Jurkat, Clone E6-1 (cell line): Measurements from ENCODE around the gene DPYD.

Experiments used
- DNase-seq: peaks from one replicate; pipeline ENCODE4 v3.0.0-alpha.2; 2011; ENCODE audit warnings: low read depth, low spot score
- H3K4me3 ChIP-seq: 2 replicates; pipeline ENCODE4 v1.5.1; 2011; ENCODE audit warnings: mild to moderate bottlenecking, low read length, control low read depth, moderate library complexity

DPYD gene

DNA sequence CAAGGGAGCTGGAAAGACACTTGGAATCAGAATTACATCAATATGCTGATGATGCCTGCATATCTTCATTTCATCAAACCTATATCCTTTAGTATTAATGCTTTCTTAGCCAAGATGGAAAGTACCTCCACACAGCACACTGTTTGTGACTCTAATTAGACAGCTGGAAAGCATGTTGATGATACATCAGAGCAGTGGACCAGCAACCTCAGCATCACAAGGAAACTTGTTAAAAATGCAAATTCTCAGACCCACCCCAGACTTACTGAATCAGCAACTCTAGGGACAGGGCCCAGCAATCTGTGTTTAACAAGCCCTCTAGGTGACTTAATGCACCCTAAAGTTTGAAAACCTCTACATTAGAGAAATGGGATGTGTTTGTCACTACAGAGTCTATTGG lies 332.1 kb downstream of the DPYD start:
- no peak for DNase-seq
- H3K4me3 ChIP-seq, result no peak overlapping the region

DNA sequence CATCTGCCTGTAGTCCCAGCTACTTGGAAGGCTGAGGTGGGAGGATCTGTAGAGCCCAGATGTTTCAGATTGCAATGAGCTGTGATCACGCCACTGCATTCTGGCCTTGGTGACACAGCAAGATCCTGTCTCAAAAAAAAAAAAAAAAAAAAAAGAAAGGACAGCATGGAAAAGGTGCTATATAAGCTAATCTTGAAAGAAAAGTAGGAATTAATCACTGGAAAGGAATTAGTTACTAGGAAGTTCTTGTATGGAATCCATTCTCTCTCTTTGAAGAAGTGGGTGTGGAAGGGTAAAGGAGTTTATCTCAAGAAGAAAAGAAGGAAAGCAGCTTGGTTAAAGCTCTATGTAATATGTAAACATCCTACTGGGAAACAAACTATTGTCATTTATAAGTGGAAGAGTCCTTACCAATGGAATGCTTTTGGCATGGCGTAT lies 339.2 kb downstream of the DPYD start:
- no peak for DNase-seq
- H3K4me3 ChIP-seq, result no peak overlapping the region

DNA sequence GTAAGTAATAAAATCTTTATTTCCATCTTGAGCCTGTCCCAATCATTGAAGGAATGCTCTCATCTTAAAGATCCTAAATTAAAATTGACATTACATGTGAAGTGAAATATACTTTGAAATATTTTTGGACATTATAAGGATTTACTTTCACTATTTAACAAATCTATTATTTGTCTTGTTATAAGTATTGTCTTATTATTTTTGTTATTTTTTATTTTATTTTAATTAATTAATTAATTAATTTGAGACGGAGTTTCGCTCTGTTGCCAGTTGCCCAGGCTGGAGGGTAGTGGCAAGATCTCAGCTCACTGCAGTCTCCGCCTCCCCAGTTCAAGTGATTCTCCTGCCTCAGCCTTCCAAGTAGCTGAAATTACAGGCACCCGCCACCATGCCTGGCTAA lies 343.2 kb downstream of the DPYD start:
- no peak overlapping the region for H3K4me3 ChIP-seq
- DNase-seq, result no peak

DNA sequence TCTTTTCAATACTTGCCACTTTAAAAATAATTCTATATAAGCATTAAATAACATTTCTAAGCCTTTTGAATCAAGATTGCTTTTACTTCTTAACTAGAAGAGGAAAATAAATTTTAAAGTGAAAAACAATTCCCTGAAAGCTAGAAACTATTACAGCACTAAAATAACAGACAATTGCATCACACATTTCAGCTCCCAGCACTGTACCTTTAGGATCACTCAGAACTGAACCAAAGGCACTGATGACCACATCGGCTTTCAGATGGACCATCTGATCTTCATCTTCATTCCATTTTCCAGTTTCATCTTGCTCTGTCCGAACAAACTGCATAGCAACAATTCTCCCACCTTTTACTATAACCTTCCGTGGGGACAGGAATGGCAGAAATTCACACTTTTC lies 347.3 kb downstream of the DPYD start:
- no peak overlapping the region for H3K4me3 ChIP-seq
- DNase-seq, result no peak

DNA sequence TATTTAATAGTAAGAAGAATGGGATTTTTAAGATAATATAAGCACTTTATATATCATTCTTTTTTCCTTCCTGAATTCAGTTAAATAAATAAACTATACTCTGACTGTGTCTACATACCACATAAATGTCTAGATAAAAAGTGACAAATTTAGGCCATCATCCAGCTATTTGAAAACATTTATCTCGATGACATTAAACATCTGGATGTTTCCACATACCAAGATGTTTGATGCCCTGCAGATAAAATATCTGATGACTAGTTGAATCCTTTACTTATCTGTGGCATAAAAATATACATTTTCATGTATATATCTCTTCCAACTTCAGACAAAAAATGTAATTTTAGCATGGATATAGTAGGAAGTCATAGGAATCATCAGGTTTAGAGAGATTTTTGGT lies 348.3 kb downstream of the DPYD start:
- DNase-seq, result no peak
- H3K4me3 ChIP-seq, result no peak overlapping the region

DNA sequence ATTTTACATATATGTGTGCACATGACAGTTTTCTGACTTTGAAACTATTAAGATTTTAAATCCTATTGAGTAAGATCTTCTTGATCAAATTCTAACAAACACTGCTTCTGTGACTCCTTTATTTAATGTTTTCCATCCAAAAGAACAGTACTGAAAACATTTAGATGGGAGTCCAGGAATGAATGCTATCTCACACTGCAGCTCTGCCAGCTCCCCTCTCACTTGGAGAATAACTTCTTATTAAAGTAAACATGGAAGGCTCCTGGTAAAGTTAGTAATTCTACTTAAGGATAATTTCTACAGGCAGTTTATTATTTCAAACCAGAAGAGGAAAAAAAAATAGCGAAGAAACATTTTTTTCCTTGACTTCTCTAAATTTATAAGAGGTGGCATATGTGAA lies 349.1 kb downstream of the DPYD start:
- H3K4me3 ChIP-seq, result no peak overlapping the region
- DNase-seq, result no peak

DNA sequence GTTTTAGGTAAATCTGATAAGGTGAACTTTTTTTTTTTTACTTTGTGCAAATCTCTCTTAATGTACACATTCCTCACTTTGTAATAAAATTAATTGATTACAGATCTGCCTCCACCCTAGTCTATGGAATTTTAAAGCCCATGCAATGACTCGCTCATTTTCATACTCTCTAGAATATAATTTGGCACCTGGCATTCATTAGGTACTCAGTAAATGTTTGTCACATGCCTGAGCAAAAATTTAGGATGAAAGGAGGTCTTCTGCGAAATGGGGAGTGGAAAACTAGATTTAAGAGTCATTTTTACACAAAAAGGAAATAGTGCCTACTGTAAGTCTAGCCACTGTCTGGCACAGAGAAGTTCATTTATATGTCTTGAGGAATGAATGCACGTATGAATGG lies 350.1 kb downstream of the DPYD start:
- no peak for DNase-seq
- no peak overlapping the region for H3K4me3 ChIP-seq

DNA sequence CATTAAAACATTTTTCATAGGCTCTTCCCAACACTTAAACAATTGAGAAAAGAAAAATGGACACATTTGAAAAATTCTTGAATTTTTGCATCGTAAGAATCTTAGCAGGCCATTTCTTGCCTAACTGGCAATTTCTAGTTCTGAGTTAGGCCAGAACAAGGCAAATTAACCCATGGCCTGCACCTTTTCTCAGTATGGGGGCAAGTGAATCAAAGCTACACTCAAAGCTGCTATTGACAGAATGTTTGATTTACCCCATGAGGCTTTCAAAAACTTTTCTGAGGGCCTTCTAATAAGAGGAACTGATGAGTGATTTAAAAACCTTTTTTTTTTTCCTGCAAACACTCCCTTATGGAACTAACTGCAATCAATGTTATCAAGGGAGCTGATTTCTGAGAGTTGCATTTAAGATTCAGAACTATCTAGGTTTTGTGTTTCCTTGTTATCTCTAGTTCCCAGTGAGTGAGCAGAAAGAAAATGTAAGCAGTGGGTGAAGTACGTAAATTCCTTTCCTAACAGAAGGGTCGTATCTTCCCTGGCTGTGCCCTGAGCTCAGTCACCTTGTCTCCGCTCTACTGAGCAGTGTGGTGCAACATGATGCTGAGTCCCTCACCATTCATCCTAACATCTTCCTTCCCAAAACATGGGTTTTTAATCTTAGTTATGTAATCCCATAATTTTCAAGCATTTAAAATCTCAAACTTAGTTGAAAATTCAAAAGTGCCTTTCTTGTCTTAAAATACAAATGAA lies 353.7 kb downstream of the DPYD start:
- DNase-seq, result no peak
- no peak overlapping the region for H3K4me3 ChIP-seq

DNA sequence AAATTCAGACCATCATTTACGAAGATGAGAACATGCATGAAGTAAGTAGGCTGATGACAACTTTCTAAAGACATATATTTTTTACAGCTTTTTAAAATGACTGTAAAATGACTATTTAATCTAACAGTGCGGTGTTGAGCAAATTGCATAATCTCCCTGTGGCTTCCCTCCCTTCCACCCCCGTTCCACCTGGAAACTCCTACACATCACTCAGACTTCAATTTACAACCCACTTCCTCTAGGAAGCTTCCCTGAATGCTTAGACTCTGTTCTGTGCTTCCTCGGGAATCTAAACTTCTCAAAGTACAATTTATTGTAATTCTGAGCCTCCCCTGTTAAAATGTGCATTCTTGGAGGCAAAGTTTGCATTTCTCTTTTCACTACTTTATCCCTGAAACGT lies 354.9 kb downstream of the DPYD start:
- H3K4me3 ChIP-seq, result no peak overlapping the region
- DNase-seq, result no peak

DNA sequence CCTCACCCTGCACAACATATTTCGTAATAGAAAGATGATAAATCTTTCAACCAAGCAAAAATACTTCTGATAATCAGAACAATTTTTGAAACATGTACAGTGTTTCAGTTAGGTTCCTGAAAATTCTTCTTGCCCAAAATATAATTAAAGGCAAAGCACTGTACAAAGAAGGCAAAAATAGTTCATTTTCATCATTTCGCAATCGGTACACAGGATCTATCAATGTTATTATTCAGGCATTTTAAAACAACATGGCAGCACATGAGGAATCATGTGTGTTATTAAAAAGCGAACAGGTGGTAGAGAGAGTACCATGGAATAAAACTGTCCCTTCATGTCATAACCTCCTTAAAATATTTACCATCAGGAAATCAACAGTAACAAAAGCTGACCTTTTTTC lies 356.9 kb downstream of the DPYD start:
- DNase-seq, result no peak
- H3K4me3 ChIP-seq, result no peak overlapping the region

DNA sequence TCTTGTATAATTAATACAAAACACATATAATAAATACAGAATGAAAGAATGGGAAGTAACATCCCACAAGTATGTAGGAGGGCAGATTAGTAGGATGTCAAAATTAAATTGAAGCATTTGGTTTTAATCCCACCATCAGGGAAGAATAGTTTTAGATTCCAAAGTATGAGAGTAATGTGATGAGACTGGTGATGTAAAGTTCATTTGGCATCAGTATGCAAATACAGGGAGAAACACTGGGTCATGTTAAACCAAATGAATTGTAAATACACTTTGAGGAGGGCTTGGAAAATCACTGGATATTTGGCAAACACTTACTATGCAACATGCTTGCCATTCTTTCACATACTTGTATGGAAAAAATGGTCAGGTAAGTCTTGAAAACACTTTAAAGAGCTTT lies 358.8 kb downstream of the DPYD start:
- H3K4me3 ChIP-seq, result no peak overlapping the region
- DNase-seq, result no peak

DNA sequence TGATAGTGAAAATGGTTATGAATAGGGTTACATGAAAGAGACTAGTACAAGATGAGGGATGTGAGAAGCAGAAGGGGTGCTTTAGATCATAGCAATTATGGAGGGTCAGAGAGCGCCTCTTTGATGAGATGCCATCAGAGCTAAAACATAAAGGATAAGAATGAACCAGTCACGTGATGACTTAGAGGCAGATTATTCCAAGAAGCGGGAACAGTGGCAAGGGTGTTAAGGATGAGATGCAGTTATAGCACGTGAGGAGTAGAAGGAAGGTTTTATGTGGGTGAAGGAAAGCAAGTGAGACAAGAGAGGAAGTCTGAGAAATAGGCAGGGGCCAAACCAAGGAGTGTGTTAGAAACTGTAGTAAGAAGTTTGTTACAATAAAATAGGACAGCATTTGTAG lies 360.1 kb downstream of the DPYD start:
- DNase-seq, result no peak
- no peak overlapping the region for H3K4me3 ChIP-seq

DNA sequence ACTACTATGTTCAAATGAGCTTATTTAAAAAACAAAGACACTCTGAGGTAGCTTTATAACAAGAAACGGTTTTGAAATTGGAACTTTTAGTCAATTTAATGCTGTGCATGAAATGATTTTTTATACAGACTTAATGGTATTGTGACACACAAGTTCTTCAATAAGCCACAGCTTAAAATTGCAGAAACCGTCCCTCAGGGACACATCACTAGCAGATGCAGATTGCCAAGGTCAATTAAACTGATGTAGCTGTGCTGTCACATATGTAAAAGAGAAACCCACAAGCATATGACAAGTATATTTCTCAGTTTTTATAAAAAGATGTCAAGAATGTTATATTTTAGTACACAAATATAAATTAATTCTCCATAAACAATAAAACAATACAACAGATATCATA lies 366.9 kb downstream of the DPYD start:
- H3K4me3 ChIP-seq, result no peak overlapping the region
- no peak for DNase-seq

DNA sequence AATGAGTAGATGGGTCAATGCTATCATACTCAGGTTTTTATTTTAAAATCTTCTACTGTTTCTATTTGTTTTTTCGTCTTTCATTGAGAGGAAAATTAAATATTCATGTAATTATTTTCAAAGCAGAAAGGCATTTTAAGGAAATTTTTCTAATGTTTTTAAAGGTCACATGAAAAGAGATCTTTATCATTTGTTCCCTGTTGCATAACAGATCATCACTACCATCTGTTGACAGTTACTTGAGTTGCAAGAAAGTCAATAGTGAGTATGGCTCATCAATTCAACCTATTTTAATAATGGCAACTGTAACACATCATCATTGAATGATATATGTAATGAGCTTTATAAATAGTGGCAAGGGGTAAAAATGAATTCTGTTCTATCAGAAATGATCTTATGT lies 369.7 kb downstream of the DPYD start:
- DNase-seq, result no peak
- no peak overlapping the region for H3K4me3 ChIP-seq

DNA sequence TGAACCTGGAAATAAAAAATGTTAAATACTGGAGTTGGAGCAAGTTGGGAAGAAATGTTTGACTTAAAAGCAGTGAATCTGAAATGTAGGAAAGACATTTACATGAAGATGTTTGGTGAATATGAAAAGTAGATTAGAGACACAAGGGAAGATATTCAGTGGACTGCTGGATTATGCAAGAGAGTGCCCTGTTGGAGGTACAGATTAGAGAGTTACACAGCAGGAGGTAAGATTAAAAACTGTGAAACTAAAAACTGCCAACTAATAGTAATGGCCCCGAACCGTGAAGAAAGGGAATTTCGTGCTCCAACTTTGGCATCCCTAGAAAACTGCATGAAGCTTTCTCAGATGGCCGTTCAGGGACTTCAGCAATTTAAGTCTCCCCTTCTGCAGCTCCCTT lies 375.4 kb downstream of the DPYD start:
- DNase-seq, result no peak
- H3K4me3 ChIP-seq, result no peak overlapping the region

DNA sequence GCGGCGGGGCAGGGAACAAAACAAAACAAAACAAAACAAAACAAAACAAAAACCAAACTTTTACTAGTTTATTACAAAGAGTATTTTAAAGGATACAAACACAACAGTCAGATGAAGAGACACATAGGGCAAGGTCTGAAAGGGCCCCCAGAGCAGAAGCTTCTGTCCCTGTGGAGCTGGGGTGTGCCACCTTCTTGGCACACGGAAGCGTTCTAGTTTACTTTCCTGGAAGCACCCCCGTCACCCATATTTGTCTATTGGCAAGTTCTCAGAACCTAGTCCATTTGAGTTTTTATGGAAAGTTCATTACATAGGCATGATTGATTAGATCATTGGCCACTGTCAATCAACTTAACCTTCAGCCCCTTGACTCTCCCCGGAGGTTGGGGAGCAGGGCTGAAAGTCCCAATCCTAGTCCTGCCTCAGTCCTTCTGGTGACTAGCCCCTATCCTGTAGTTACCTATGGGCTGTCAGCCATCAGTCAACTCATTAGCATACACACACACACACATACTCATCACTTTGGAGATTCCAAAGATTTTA lies 380.4 kb downstream of the DPYD start:
- H3K4me3 ChIP-seq, result no peak overlapping the region
- no peak for DNase-seq

DNA sequence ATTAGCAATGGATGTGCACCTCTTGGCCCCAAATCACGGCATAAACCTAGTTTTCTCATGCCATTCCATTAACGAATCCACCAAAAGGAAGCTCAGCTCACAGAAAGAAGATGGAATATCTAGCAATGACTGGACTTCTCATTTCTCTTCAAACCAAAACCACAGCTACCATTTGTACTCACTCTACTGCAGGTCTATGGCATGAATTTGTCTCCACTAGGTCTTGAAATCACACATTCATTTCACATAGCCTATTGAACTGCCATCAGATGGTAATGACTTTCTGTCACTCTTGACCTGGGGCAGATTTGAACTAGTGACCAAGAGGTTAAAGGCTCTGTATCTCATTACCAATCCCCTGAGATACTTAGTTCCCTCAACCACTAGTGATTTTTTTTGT lies 382.7 kb downstream of the DPYD start:
- no peak for DNase-seq
- H3K4me3 ChIP-seq, result no peak overlapping the region

DNA sequence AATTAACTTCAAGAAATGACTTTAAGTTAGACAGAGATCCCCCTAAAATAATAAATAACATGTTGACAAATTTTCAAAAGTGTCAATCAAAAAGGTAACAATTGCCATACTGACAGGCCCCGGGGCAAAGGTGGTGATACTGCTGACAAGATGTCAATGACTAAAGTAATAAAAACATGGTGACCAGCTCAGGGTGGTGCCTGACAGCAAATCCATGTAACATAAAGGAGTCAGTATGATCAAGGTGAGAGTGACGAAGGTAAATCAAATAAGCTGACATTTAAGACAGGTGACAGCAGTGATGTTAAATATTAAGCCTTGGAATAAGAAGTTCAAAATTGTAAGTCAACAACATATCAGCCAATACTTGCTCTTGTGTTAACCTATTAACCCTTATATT lies 387.5 kb downstream of the DPYD start:
- DNase-seq, result no peak
- H3K4me3 ChIP-seq, result no peak overlapping the region

DNA sequence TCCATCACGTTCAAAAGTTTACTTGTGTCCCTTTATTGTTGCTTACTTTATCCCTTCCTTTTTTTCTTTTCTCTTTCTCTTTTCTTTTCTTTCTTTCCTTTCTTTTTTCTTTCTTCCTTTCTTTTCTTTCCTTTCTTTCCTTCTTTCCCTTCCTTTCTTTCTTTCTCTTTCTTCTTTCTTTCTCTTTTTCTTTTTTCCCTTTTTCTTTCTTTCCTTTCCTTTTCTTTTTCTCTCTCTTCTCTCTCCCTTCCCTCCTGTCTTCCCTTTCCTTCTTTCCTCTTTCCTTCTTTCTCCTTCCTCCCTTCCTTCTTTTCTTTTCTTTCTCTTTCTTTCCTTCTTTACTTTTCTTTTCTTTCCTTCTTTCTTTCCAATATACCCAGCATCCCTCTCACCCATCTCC lies 391.2 kb downstream of the DPYD start:
- no peak overlapping the region for H3K4me3 ChIP-seq
- no peak for DNase-seq

DNA sequence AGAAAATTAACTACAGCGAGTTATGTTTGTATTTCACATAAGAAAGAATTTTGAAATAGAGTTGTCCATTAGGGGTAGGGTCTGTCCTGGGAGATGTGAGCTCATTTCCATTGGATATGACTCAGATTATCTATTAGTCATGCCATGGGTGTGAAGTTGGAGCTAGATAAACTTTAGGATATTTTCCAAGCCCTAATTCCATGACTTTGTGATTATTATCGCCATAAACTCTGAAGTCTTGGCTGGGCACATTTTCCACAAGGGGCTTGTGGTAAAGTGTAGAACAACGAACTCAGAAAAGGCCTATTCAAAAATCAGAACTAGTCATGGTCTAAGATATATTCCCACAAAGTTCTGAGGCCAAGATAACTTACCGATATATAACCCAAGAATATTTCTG lies 396.6 kb downstream of the DPYD start:
- no peak overlapping the region for H3K4me3 ChIP-seq
- no peak for DNase-seq

DNA sequence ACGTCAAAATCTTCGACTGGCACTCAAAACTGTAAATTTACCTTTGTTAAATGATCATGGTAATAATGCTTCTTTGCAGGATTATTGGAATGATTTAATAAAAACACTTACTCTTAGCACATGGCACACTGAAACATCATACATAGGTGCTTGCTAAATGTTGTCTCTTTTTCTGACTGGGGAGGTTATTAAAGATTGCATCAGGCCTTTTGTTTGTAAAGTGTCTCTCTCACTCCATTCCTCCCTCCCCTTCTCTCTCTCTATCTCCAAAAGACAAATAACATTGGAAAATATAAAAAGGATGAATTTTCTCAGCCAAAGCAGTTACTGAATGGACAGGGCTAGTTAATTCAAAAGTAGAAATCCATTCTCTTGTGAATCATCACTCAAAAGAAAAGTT lies 404.2 kb downstream of the DPYD start:
- H3K4me3 ChIP-seq, result no peak overlapping the region
- no peak for DNase-seq
